ENCODE data around the gene RAD54L. TPM values are rescaled to one million over a fixed set of nuclear protein-coding genes. Genes with fewer than 3 reads are reported as not detected.

The RAD54L gene
- total RNA-seq, 1 donor from 2014 or later = 0.71 TPM

DNA sequence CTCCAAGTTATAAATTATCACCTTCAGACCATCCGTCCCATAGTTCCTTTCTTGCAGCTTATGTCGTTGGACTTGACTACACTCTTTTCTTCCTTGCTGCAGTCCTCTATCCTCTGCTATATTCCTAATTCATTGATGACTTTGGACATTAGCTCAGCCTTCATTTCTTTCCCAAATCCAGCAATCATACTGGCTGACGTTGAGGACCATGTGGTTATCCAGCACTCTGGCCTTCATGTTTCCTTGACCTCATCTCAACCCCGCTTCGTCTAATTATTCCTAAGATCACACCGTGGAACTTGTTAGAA, 27.4 kb downstream of the RAD54L start:
- Histone ChIP-seq H3K36me3 (peaks cover 19% of the 10 kb centered on the region), H3K9me3 (replicated peaks) (no peaks in the 10 kb centered on the region), H3K4me1 (no peaks in the 10 kb centered on the region), H3K27ac (replicated peaks) (no peak overlapping the region), H3K27me3 (ENCODE audit: low read depth) (no peaks in the 10 kb centered on the region), H3K4me3 (no peak overlapping the region)
- DNase-seq = no peak
- intact Hi-C loops (cut with micrococcal nuclease) = no loop called here
- TF ChIP-seq CTCF (IDR thresholded peaks at IDR 0.05; ENCODE audit: borderline replicate concordance) = no peak

GRCh38 chr1:46277658-46278373, 30.3 kb downstream of the RAD54L start:
- Histone ChIP-seq H3K4me3 (no peak overlapping the region), H3K9me3 (replicated peaks) (no peaks in the 10 kb centered on the region), H3K4me1 (no peaks in the 10 kb centered on the region), H3K27me3 (ENCODE audit: low read depth) (no peaks in the 10 kb centered on the region), H3K36me3 (peaks cover 45% of the 10 kb centered on the region), H3K27ac (replicated peaks) (no peak overlapping the region)
- no peak for TF ChIP-seq CTCF (IDR thresholded peaks at IDR 0.05; ENCODE audit: borderline replicate concordance)
- DNase-seq = no peak
- intact Hi-C loops (cut with micrococcal nuclease) = no loop called here

DNA sequence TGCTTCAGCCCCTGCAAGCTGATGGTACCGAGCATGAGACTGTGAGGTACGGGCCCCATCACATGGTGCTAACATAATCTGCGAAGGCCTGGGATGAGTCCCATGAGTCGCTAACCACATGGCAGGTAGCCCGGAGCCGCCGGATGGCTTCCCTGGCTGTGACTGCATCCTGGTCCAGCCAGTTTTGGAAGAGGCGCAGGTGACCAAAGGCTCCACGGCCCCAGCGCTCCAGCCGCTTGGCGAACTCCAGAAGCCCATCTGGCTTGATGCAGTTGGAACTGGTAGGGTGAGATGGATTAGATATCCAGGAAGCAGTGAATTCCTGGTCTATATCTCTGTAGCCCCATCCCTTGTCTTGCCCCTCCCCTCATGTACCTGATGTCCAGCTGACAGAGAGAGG, 31.2 kb downstream of the RAD54L start:
- no peak for TF ChIP-seq CTCF (IDR thresholded peaks at IDR 0.05; ENCODE audit: borderline replicate concordance)
- H3K4me1 ChIP-seq = peaks cover under 1% of the 10 kb centered on the region
- H3K4me3 ChIP-seq = no peak overlapping the region
- H3K9me3 ChIP-seq (replicated peaks) = no peaks in the 10 kb centered on the region
- intact Hi-C loops (cut with micrococcal nuclease) = no loop called here
- DNase-seq = no peak
- no peak overlapping the region for H3K27ac ChIP-seq (replicated peaks)
- no peaks in the 10 kb centered on the region for H3K27me3 ChIP-seq (ENCODE audit: low read depth)
- peaks cover 47% of the 10 kb centered on the region for H3K36me3 ChIP-seq

DNA sequence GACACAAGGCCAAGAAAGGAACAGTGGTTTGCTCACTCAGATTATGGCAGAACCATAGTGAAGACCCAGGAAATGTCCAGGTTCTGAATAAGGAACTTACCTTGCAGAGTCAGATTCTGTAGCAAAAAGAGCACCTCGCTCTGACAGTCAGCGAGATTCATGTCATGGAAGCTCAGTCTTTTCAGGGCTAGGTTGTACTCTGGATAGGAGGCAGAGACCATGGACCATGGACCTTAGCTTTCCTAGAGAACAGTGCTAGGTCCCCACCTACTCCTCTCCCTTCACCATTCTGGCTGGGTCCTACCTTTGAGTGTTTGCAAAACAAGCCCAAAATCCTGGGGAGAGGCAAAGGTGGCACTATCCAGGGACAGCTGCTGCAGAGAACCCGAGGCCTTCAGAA, 32.5 kb downstream of the RAD54L start:
- H3K27ac ChIP-seq (replicated peaks) = no peak overlapping the region
- H3K27me3 ChIP-seq (ENCODE audit: low read depth) = no peaks in the 10 kb centered on the region
- no peak for DNase-seq
- no peak overlapping the region for H3K4me3 ChIP-seq
- H3K4me1 ChIP-seq = peaks cover 13% of the 10 kb centered on the region
- no peaks in the 10 kb centered on the region for H3K9me3 ChIP-seq (replicated peaks)
- intact Hi-C loops (cut with micrococcal nuclease) = no loop called here
- peaks cover 56% of the 10 kb centered on the region for H3K36me3 ChIP-seq
- no peak for TF ChIP-seq CTCF (IDR thresholded peaks at IDR 0.05; ENCODE audit: borderline replicate concordance)

DNA sequence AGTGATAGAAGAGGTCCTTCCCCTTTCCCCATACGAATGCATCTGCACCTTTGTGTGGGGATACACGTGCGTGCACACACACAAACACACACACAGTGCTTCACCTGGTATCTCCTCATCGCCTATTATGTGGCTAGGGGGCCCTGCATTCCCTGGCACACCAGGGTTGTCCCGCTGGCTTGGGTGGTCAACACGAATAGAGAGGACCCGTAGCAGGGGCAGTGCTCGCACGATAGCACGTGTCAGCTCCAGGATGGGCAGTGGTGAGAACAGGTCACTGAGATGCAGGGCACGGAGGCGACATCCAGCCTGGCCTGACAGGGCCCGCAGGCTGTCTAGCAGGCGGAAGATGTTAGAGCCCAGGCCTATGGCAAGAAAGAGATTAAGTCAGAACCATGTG, 33.5 kb downstream of the RAD54L start:
- Histone ChIP-seq H3K9me3 (replicated peaks) (no peaks in the 10 kb centered on the region), H3K36me3 (peaks cover 65% of the 10 kb centered on the region), H3K27me3 (ENCODE audit: low read depth) (no peaks in the 10 kb centered on the region), H3K4me3 (no peak overlapping the region), H3K4me1 (peaks cover 14% of the 10 kb centered on the region), H3K27ac (replicated peaks) (no peak overlapping the region)
- intact Hi-C loops (cut with micrococcal nuclease) = no loop called here
- DNase-seq = no peak
- no peak for TF ChIP-seq CTCF (IDR thresholded peaks at IDR 0.05; ENCODE audit: borderline replicate concordance)
